ENCODE data around the gene CCNI. TPM values are rescaled to one million over a fixed set of nuclear protein-coding genes. Genes with fewer than 3 reads are reported as not detected.

The CCNI gene
- total RNA-seq, 1 experiment from 2014 or later, result 240 TPM

DNA sequence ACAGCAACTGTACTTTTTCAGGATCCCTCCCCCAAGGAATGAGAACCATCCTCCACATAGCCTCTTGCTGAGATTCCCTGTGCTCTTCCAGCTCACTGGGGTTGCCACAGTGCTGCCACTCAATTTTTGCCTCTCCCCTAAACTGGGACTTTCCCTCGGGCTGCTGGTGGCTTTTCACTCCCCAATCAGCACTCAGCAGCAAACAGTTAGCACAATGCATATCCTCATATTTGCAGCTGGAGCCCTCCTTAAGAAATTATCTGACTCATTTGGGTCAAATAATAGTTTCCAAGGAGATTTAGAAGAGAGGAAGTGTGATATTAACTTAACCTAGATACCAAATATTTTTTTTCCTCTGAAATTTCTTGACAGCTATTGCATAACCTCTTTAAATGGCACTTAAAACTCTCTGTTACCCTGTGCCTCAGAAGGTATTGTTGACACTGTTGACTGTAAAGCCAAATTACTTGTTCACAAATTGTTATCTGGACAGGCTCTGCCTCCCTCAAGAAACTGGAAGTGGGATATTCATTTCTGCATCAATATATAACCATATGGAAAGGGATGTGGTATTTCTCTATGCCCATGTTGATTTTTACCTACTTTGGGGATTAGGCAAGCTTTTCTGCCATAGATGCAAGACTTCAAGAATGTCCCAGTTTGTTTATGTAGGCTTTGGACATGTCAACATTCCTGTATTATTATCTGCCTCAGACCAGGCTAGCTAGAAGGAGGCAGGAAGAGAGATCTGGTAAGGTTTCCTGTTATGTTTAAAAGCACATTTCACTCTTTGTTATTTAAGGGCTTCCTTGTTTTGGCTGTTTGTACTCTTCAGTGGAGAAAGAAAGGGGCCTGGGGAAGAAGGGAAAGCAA lies 68.2 kb downstream of the CCNI start:
- H3K23ac ChIP-seq (ENCODE audit: insufficient read length, low read depth, low read length), result no peak overlapping the region
- H3K9ac ChIP-seq (ENCODE audit: extremely low read depth, insufficient read length, low read length), result no peak overlapping the region
- H3K27ac ChIP-seq (ENCODE audit: insufficient read length, low read depth, low read length), result peak overlapping the region; percentile 62
- no peaks in the 10 kb centered on the region for H3K27me3 Mint-ChIP-seq (ENCODE audit: low read depth)
- H3K4me2 ChIP-seq (ENCODE audit: insufficient read depth, insufficient read length, low read length), result peak overlapping the region; percentile 32
- H3K18ac ChIP-seq (ENCODE audit: insufficient read length, low read depth, low read length), result no peak overlapping the region
- H3K4ac ChIP-seq (ENCODE audit: low read depth, low read length), result no peak overlapping the region
- no peak overlapping the region for H2BK15ac ChIP-seq (ENCODE audit: low read depth, low read length)
- no peak overlapping the region for H3K56ac ChIP-seq (ENCODE audit: insufficient read length, low read depth, low read length)
- H3T11ph ChIP-seq (ENCODE audit: low read length), result no peak overlapping the region
- no peaks in the 10 kb centered on the region for H3K27me3 ChIP-seq (ENCODE audit: insufficient read depth, low read length)
- H3K27ac Mint-ChIP-seq, result peak overlapping the region; percentile 14 to 85 (median 83); a peak in 6 of 7 replicates
- no peak overlapping the region for H4K5ac ChIP-seq (ENCODE audit: insufficient read length, low read depth, low read length)
- no peak overlapping the region for H2BK12ac ChIP-seq (ENCODE audit: insufficient read length, low read depth, low read length)
- peak overlapping the region in 1 of 2 experiments; percentile 21; a peak in 1 of 5 replicates for H3K4me3 Mint-ChIP-seq
- no peak for DNase-seq
- H3K4me1 ChIP-seq (ENCODE audit: insufficient read depth, low read length), result peaks cover 23% of the 10 kb centered on the region
- H3K9me3 Mint-ChIP-seq, result no peaks in the 10 kb centered on the region
- peaks cover 36 to 39% of the 10 kb centered on the region in 2 experiments for H3K4me1 Mint-ChIP-seq
- H2BK20ac ChIP-seq (ENCODE audit: low read depth, low read length, poor library complexity, severe bottlenecking), result no peak overlapping the region
- H2AK5ac ChIP-seq (ENCODE audit: insufficient read length, low read length), result no peak overlapping the region
- H3K79me2 ChIP-seq (ENCODE audit: insufficient read depth, low read length), result 0 out of 2 replicates have a peak, but pooled peaks cover 2% of the 10 kb centered on the region
- H3K79me1 ChIP-seq (ENCODE audit: insufficient read depth, low read depth, low read length, poor library complexity, severe bottlenecking), result no peaks in the 10 kb centered on the region
- H4K20me1 ChIP-seq (ENCODE audit: control insufficient read depth, insufficient read depth, insufficient read length), result no peaks in the 10 kb centered on the region
- TF ChIP-seq, protein P1, sequence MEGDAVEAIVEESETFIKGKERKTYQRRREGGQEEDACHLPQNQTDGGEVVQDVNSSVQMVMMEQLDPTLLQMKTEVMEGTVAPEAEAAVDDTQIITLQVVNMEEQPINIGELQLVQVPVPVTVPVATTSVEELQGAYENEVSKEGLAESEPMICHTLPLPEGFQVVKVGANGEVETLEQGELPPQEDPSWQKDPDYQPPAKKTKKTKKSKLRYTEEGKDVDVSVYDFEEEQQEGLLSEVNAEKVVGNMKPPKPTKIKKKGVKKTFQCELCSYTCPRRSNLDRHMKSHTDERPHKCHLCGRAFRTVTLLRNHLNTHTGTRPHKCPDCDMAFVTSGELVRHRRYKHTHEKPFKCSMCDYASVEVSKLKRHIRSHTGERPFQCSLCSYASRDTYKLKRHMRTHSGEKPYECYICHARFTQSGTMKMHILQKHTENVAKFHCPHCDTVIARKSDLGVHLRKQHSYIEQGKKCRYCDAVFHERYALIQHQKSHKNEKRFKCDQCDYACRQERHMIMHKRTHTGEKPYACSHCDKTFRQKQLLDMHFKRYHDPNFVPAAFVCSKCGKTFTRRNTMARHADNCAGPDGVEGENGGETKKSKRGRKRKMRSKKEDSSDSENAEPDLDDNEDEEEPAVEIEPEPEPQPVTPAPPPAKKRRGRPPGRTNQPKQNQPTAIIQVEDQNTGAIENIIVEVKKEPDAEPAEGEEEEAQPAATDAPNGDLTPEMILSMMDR (conservative IDR thresholded peaks at IDR 0.05), result no peak
- no peak overlapping the region for H3K14ac ChIP-seq (ENCODE audit: insufficient read depth, low read length)
- no peaks in the 10 kb centered on the region for H3K9me3 ChIP-seq (ENCODE audit: control insufficient read depth, low read depth, low read length)
- H4K8ac ChIP-seq (replicated peaks; ENCODE audit: insufficient read length, low read depth, low read length), result no peak overlapping the region
- no CpG with 5 or more reads among the region's 1 CpG for WGBS (ENCODE audit: extremely low coverage, insufficient read length, low lambda C conversion rate)
- no peak overlapping the region for H2BK120ac ChIP-seq (ENCODE audit: low read depth, low read length, poor library complexity, severe bottlenecking)
- no peak overlapping the region for H4K91ac ChIP-seq (ENCODE audit: insufficient read length, low read depth, low read length)
- no peak overlapping the region for H2AFZ ChIP-seq (ENCODE audit: low read length)
- H3K23me2 ChIP-seq (ENCODE audit: insufficient read length, low read depth, low read length, poor library complexity, severe bottlenecking), result no peaks in the 10 kb centered on the region
- no peak overlapping the region for H2BK5ac ChIP-seq (ENCODE audit: insufficient read length, low read length)
- H3K36me3 Mint-ChIP-seq (ENCODE audit: insufficient read depth in 1 of 3, low read depth in 3 of 3), result peaks cover 7 to 28% (median 10%) of the 10 kb centered on the region in 3 experiments; a peak in 5 of 7 replicates
